CD14-positive monocyte (primary cell): Measurements from ENCODE around the gene YTHDF1. TPM values are rescaled to one million over a fixed set of nuclear protein-coding genes. Genes with fewer than 3 reads are reported as not detected.
A peak's percentile ranks its signal among the peaks of the same experiment; 100 is the strongest.

Source experiments
- DNase-seq, 3 donors: peaks; one replicate each; pipeline ENCODE4 v3.0.0-alpha.2; 2011 to 2022
- H2AFZ ChIP-seq: 2 replicates; pipeline ENCODE4 v1.6.0; 2012; ENCODE audit warnings: mild to moderate bottlenecking, low read depth, low read length, inconsistent platforms; ENCODE audit not compliant: insufficient read depth, poor library complexity, severe bottlenecking
- H3K27ac ChIP-seq, 2 donors: 1 replicate in 1 of 2; 2 replicates in 1 of 2; pipeline ENCODE4 v1.5.1; 2012 to 2013; ENCODE audit warnings: low read length in 2 of 2, control low read depth in 1 of 2, inconsistent platforms in 1 of 2, low read depth in 1 of 2, mild to moderate bottlenecking in 1 of 2
- H3K27me3 ChIP-seq, 2 donors: one replicate each; pipeline versions ENCODE4 v1.6.0 to v1.6.1; 2011 to 2013; ENCODE audit warnings: low read length in 2 of 2; ENCODE audit not compliant: control insufficient read depth in 2 of 2, insufficient read depth in 2 of 2
- H3K36me3 ChIP-seq, 2 donors: replicated peaks in 1 of 2; 1 replicate in 1 of 2; 2 replicates in 1 of 2; pipeline versions ENCODE4 v1.5.1 to v1.6.1; 2012 to 2013; ENCODE audit warnings: low read length in 2 of 2, control low read depth in 1 of 2, inconsistent platforms in 1 of 2, mild to moderate bottlenecking in 1 of 2; ENCODE audit not compliant: insufficient read depth in 2 of 2, control insufficient read depth in 1 of 2
- H3K4me1 ChIP-seq, 2 donors: 1 replicate in 1 of 2; 2 replicates in 1 of 2; pipeline versions ENCODE4 v1.5.1 to v1.6.1; 2012 to 2013; ENCODE audit warnings: low read length in 2 of 2, control low read depth in 1 of 2, inconsistent platforms in 1 of 2, mild to moderate bottlenecking in 1 of 2, moderate library complexity in 1 of 2; ENCODE audit not compliant: insufficient read depth in 2 of 2, control insufficient read depth in 1 of 2
- H3K4me2 ChIP-seq: replicated peaks from 2 replicates; pipeline ENCODE3; 2012; ENCODE audit warnings: low read length, moderate library complexity, mild to moderate bottlenecking; ENCODE audit not compliant: poor library complexity, severe bottlenecking; ENCODE audit errors: extremely low read depth
- H3K4me3 ChIP-seq, 3 experiments: fragments of 200-600 bp in 1 of 3; sonication (generic) in 1 of 3; replicated peaks in 1 of 3; 1 replicate in 2 of 3; 2 replicates in 1 of 3; pipeline ENCODE4 v1.5.1; 2011 to 2013; ENCODE audit warnings: low read length in 3 of 3, mild to moderate bottlenecking in 3 of 3, control low read depth in 2 of 3, low read depth in 2 of 3, inconsistent platforms in 1 of 3, moderate library complexity in 1 of 3
- H3K79me2 ChIP-seq: 2 replicates; pipeline ENCODE4 v1.6.0; 2012; ENCODE audit warnings: mild to moderate bottlenecking, control low read depth, inconsistent platforms, low read length, moderate library complexity; ENCODE audit not compliant: insufficient read depth
- H3K9ac ChIP-seq: 2 replicates; pipeline ENCODE4 v1.6.0; 2017; ENCODE audit warnings: low read length, mild to moderate bottlenecking; ENCODE audit not compliant: insufficient read depth, poor library complexity, severe bottlenecking
- H3K9me3 ChIP-seq, 2 donors: replicated peaks in 1 of 2; 1 replicate in 1 of 2; 2 replicates in 1 of 2; pipeline versions ENCODE4 v1.5.1 to v1.6.1; 2012 to 2013; ENCODE audit warnings: low read length in 2 of 2, control low read depth in 1 of 2; ENCODE audit not compliant: control insufficient read depth in 1 of 2, insufficient read depth in 1 of 2
- H4K20me1 ChIP-seq: 2 replicates; pipeline ENCODE4 v1.6.0; 2012; ENCODE audit warnings: mild to moderate bottlenecking, low read length, control low read depth, moderate library complexity; ENCODE audit not compliant: insufficient read depth
- H3K27ac Mint-ChIP-seq, 7 donors: one replicate each; pipeline ENCODE4 v1.8.0; 2020; ENCODE audit warnings: mild to moderate bottlenecking in 7 of 7, mixed read lengths in 7 of 7, moderate library complexity in 6 of 7, inconsistent platforms in 2 of 7
- H3K27me3 Mint-ChIP-seq, 3 donors: one replicate each; pipeline ENCODE4 v1.8.0; 2021 to 2022; ENCODE audit warnings: low read depth in 3 of 3, mild to moderate bottlenecking in 3 of 3, mixed read lengths in 3 of 3, moderate library complexity in 3 of 3, inconsistent platforms in 1 of 3
- H3K36me3 Mint-ChIP-seq, 2 donors: one replicate each; pipeline ENCODE4 v1.8.0; 2020; ENCODE audit warnings: mixed read lengths in 2 of 2, inconsistent platforms in 1 of 2, mild to moderate bottlenecking in 1 of 2
- H3K4me1 Mint-ChIP-seq: one replicate; pipeline ENCODE4 v1.8.0; 2020; ENCODE audit warnings: mild to moderate bottlenecking, mixed read lengths
- H3K4me3 Mint-ChIP-seq, 2 donors: one replicate each; pipeline ENCODE4 v1.8.0; 2020; ENCODE audit warnings: mild to moderate bottlenecking in 2 of 2, mixed read lengths in 2 of 2, moderate library complexity in 1 of 2
- H3K9me3 Mint-ChIP-seq, 7 donors: one replicate each; pipeline ENCODE4 v1.8.0; 2020 to 2022; ENCODE audit warnings: mixed read lengths in 7 of 7, mild to moderate bottlenecking in 6 of 7, moderate library complexity in 6 of 7, inconsistent platforms in 2 of 7
- WGBS: methylation state at CpG from one replicate; pipeline ENCODE4 v1.1.5; 2013; ENCODE audit warnings: missing lambda C conversion rate; ENCODE audit not compliant: insufficient coverage; 5-methylcytosine and 5-hydroxymethylcytosine counted together
- intact Hi-C, 2 donors: fragments of 100-400 bp; cut with micrococcal nuclease; formaldehyde crosslinking; loops; one replicate each; pipeline versions ENCODE4 v1.15.0 to v1.15.1; 2023
- polyA plus RNA-seq, 3 donors: library from polyadenylated mRNA; depleted of rRNA in 1 of 3; unstranded in 2 of 3; stranded (reverse) in 1 of 3; fragments of 300-500 nt in 2 of 3; fragments of >200 nt in 1 of 3; fragmentation: Illumina TruSeq in 2 of 3; gene quantifications; 1 replicate in 2 of 3; 2 replicates in 1 of 3; pipeline ENCODE4 v1.2.3, GENCODE V29; 2012 to 2021
- TF ChIP-seq, protein P1 (sequence below): fragments of 200-600 bp; IDR thresholded peaks from one replicate; pipeline ENCODE4 v1.8.0; 2022; ENCODE audit warnings: antibody characterized with exemption, mild to moderate bottlenecking

Gene YTHDF1
- polyA plus RNA-seq, 3 donors = 18.0 to 33.4 (median 25.9) TPM

DNA sequence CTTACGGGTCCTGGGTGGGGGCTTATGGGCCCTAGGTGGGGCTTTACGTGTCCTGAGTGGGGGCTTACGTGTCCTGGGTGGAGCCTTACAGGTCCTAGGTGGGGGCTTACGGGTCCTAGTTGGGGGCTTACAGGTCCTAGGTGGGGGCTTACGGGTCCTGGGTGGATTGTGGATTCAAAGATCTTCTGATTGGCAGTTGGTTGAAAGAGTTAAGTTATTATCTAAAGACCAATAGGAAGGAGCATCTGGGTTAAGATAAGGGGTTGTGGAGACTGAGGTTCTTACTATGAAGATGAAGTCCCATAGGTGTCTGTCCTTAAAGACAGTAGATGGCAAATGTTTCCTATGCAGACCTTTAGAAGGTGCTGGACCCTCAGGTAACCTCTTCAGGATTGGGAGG is 11.3 kb upstream of the YTHDF1 start:
- H3K4me3 ChIP-seq = no peak overlapping the region
- no peaks in the 10 kb centered on the region for H4K20me1 ChIP-seq
- intact Hi-C loops = no loop called here
- no peak overlapping the region for H2AFZ ChIP-seq
- H3K27me3 Mint-ChIP-seq = peaks cover 44 to 53% (median 48%) of the 10 kb centered on the region in 3 donors
- H3K27ac ChIP-seq = no peak overlapping the region
- no peaks in the 10 kb centered on the region for H3K79me2 ChIP-seq
- H3K36me3 ChIP-seq = no peaks in the 10 kb centered on the region
- peaks cover 0 to 2% (median 0%) of the 10 kb centered on the region in 7 donors for H3K9me3 Mint-ChIP-seq
- no peaks in the 10 kb centered on the region for H3K36me3 Mint-ChIP-seq
- H3K4me1 Mint-ChIP-seq = no peaks in the 10 kb centered on the region
- TF ChIP-seq, protein P1, sequence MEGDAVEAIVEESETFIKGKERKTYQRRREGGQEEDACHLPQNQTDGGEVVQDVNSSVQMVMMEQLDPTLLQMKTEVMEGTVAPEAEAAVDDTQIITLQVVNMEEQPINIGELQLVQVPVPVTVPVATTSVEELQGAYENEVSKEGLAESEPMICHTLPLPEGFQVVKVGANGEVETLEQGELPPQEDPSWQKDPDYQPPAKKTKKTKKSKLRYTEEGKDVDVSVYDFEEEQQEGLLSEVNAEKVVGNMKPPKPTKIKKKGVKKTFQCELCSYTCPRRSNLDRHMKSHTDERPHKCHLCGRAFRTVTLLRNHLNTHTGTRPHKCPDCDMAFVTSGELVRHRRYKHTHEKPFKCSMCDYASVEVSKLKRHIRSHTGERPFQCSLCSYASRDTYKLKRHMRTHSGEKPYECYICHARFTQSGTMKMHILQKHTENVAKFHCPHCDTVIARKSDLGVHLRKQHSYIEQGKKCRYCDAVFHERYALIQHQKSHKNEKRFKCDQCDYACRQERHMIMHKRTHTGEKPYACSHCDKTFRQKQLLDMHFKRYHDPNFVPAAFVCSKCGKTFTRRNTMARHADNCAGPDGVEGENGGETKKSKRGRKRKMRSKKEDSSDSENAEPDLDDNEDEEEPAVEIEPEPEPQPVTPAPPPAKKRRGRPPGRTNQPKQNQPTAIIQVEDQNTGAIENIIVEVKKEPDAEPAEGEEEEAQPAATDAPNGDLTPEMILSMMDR = no peak
- H3K4me2 ChIP-seq = no peak overlapping the region
- peaks cover 2 to 34% of the 10 kb centered on the region in 2 donors for H3K27me3 ChIP-seq
- 91% methylated on average over 4 of the region's 5 CpGs for WGBS
- no peaks in the 10 kb centered on the region for H3K9me3 ChIP-seq
- H3K27ac Mint-ChIP-seq = no peak overlapping the region
- no peaks in the 10 kb centered on the region for H3K4me1 ChIP-seq
- H3K4me3 Mint-ChIP-seq = no peak overlapping the region
- peak overlapping the region; percentile 15 for H3K9ac ChIP-seq
- no peak for DNase-seq

DNA sequence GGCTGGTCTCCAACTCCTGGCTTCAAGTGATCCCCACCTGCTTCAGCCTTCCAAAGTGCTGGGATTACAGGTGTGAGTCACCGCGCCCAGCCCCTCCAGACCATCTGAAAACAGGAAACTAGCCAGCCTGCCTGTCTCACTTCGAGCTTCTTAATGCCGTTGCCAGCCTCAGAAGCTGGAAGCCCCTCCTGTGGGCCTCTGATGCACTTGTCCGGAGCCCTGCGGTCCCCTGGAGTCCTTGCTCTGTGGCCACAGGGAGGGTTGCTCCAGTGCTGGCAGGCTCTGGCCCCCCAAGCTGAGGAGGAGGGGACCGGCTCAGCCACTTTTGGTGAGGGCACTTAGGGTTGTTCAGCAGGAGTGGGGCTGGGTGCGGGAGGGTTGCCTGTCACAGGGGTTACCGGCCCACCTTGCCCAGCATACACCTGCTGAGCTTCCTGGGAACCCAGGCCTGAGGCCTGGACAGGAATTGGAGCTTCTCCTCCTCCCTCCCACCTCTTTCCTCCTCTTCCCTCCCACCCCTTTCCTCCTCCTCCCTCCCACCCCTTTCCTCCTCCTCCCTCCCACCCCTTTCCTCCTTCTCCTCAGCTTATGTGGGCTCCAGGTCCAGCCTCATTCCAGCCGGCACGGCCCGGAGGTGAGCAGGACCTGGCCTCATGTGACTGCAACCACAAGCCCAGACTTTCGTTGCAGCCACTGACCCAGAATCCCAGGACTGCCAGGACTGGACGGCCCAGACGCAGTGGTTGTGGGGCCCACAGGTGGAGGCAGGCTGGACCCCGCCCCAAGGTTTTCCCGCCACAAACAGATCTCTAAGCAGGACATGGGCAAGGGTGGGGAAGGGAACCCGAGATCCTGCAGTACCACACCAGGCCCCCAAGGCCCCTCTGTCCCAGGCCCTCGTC is 10.4 kb upstream of the YTHDF1 start:
- TF ChIP-seq, protein P1 = no peak
- Histone ChIP-seq H3K9ac (no peak overlapping the region), H3K9me3 (no peaks in the 10 kb centered on the region), H3K4me2 (no peak overlapping the region), H3K36me3 (no peaks in the 10 kb centered on the region), H3K27me3 (peaks cover 2 to 24% of the 10 kb centered on the region in 2 donors), H4K20me1 (no peaks in the 10 kb centered on the region), H3K27ac (no peak overlapping the region), H3K4me1 (no peaks in the 10 kb centered on the region), H3K79me2 (no peaks in the 10 kb centered on the region), H3K4me3 (no peak overlapping the region), H2AFZ (no peak overlapping the region)
- 92% methylated on average over 13 of the region's 19 CpGs for WGBS
- intact Hi-C loops = no loop called here
- Mint-ChIP-seq H3K27ac (no peak overlapping the region), H3K36me3 (no peaks in the 10 kb centered on the region), H3K27me3 (peaks cover 39 to 46% (median 43%) of the 10 kb centered on the region in 3 donors), H3K4me1 (no peaks in the 10 kb centered on the region), H3K4me3 (no peak overlapping the region), H3K9me3 (peaks cover 0 to 2% (median 0%) of the 10 kb centered on the region in 7 donors)
- no peak for DNase-seq
